MM.1S (cell line): ENCODE results near the gene ARHGAP26.

Experiments
- CTCF ChIP-seq: fragments of 300-600 bp; sonication (generic); IDR thresholded peaks from 2 replicates; pipeline ENCODE4 v1.5.1; 2016; ENCODE audit warnings: antibody characterized with exemption, low read length, mixed read lengths
- EZH2phosphoT487 ChIP-seq: fragments of 300-600 bp; sonication (generic); IDR thresholded peaks from 2 replicates; pipeline ENCODE4 v1.6.1; 2018; ENCODE audit warnings: antibody characterized with exemption, low read length

GRCh38 chr5:143234162-143234842, 464.1 kb downstream of the ARHGAP26 start:
- no peak for TF ChIP-seq CTCF
- no peak for TF ChIP-seq EZH2phosphoT487
